Measurements from ENCODE around the gene TPX2. TPM values are rescaled to one million over a fixed set of nuclear protein-coding genes. Genes with fewer than 3 reads are reported as not detected.

TPX2 gene
- total RNA-seq, 1 experiment from 2014 or later, result 248 TPM

DNA sequence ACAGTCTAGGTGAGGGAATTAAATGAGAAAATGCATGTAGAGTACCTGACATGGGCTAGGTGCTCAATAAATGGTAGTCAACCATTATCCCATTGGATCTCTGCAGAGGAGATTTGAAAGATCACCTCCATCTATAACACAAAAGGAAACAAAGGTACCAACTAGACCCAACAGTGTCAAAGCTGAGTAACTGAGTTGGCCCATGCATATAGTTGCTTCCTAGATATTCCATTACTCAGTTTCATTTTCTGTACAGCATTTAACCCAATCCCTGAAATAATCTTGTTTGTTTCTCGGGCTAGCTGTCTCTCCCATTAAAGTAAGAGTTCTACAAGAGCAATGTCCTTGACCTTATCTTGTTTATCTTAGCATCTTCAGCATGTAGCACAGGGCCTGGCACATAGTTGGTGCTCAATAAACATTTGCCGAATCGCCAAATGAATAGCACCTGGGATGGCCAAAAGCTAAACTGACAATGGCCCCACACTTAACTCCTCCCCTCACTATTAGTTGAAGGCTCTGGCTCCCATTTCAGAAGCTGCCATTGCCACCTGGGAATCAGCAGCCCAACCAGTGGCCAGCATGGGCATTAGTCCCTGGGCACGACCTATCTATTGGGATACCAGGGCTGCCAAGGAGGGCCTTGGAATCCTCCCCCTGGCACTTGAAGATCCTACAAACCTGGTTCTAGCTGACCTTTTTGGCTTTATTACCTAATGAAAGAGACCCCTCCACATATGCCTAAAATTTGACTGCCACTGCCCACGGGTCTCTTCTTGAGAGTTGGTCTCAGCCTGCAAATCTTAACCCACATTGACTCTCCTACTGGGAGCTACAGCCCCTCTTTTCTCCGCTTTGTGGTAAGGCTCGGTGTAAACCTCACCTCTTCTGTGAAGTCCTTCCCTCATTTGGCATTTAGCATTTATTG lies 39.0 kb upstream of the TPX2 start:
- no peak for DNase-seq (ENCODE audit: low read depth, low spot score)
- no peaks in the 10 kb centered on the region for H3K9me3 ChIP-seq (ENCODE audit: control insufficient read depth, insufficient read depth, low read depth, low read length)
- peaks cover 4% of the 10 kb centered on the region; the same call in 1 of the 2 replicates for H3K36me3 ChIP-seq (ENCODE audit: control insufficient read depth, insufficient read depth, low read length)
- no TSS peak for BruUV-seq (replicated peaks)
- in situ Hi-C loops (cut with HindIII; ENCODE audit: low pct_unique_long_range_greater_than_20kb, low sequenced_read_pairs), result no loop called here
- intact Hi-C loops (cut with micrococcal nuclease; ENCODE audit: unreplicated experiment), result no loop called here
- peaks cover 38% of the 10 kb centered on the region for H3K4me1 ChIP-seq (ENCODE audit: control insufficient read depth, insufficient read depth, low read length)
- TF ChIP-seq SIN3A (IDR thresholded peaks at IDR 0.05; ENCODE audit: borderline replicate concordance, insufficient read depth, low read depth, low read length) (no peak), POLR2AphosphoS5 (IDR thresholded peaks at IDR 0.05; ENCODE audit: low read depth, low read length) (no peak), TCF7L2 (IDR thresholded peaks at IDR 0.05; ENCODE audit: low read depth, low read length) (no peak)
- TF ChIP-seq, protein P1, sequence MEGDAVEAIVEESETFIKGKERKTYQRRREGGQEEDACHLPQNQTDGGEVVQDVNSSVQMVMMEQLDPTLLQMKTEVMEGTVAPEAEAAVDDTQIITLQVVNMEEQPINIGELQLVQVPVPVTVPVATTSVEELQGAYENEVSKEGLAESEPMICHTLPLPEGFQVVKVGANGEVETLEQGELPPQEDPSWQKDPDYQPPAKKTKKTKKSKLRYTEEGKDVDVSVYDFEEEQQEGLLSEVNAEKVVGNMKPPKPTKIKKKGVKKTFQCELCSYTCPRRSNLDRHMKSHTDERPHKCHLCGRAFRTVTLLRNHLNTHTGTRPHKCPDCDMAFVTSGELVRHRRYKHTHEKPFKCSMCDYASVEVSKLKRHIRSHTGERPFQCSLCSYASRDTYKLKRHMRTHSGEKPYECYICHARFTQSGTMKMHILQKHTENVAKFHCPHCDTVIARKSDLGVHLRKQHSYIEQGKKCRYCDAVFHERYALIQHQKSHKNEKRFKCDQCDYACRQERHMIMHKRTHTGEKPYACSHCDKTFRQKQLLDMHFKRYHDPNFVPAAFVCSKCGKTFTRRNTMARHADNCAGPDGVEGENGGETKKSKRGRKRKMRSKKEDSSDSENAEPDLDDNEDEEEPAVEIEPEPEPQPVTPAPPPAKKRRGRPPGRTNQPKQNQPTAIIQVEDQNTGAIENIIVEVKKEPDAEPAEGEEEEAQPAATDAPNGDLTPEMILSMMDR (IDR thresholded peaks at IDR 0.05), result no peak
- TF ChIP-seq, protein P2, sequence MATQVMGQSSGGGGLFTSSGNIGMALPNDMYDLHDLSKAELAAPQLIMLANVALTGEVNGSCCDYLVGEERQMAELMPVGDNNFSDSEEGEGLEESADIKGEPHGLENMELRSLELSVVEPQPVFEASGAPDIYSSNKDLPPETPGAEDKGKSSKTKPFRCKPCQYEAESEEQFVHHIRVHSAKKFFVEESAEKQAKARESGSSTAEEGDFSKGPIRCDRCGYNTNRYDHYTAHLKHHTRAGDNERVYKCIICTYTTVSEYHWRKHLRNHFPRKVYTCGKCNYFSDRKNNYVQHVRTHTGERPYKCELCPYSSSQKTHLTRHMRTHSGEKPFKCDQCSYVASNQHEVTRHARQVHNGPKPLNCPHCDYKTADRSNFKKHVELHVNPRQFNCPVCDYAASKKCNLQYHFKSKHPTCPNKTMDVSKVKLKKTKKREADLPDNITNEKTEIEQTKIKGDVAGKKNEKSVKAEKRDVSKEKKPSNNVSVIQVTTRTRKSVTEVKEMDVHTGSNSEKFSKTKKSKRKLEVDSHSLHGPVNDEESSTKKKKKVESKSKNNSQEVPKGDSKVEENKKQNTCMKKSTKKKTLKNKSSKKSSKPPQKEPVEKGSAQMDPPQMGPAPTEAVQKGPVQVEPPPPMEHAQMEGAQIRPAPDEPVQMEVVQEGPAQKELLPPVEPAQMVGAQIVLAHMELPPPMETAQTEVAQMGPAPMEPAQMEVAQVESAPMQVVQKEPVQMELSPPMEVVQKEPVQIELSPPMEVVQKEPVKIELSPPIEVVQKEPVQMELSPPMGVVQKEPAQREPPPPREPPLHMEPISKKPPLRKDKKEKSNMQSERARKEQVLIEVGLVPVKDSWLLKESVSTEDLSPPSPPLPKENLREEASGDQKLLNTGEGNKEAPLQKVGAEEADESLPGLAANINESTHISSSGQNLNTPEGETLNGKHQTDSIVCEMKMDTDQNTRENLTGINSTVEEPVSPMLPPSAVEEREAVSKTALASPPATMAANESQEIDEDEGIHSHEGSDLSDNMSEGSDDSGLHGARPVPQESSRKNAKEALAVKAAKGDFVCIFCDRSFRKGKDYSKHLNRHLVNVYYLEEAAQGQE (IDR thresholded peaks at IDR 0.05; ENCODE audit: insufficient read depth in 1 of 2, low read depth in 2 of 2, low read length in 1 of 2), result no peak
- no peaks in the 10 kb centered on the region for H3K27me3 ChIP-seq (ENCODE audit: control insufficient read depth, insufficient read depth, low read length)
- no peak for ATAC-seq
- ChIA-PET CTCF (interaction anchor here (0.5 to 2.1 kb wide), 3 partner anchors 24 to 143 kb away, joined by 3 to 9 read pairs (median 6); no protein-coding TSS in a partner anchor), POLR2A (interaction anchor here (0.7 to 1.1 kb wide), 2 partner anchors 9 to 23 kb away, joined by 3 read pairs; no protein-coding TSS in a partner anchor)
- no peak overlapping the region for H3K4me3 ChIP-seq (ENCODE audit: low read depth in 2 of 2, low read length in 2 of 2)
- peak overlapping the region; percentile 71 for H3K27ac ChIP-seq (ENCODE audit: low read length)

DNA sequence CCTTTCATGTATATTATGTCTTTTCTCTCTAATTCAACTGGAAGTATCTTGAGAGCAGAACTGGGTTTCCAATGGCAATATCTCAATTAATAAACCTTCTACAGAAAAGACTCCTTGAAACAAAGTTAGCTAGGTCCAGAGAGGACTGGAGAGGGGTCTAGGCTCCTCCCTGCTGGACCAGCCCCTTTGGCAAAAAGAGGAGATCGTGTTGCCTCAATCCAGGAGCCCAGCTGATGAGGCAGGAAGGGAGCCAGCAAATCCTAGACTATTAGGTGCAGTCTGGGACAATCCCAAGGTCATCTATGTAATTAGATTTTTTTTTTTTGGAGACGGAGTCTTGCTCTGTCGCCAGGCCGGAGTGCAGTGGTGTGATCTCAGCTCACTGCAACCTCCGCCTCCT lies 38.3 kb upstream of the TPX2 start:
- DNase-seq (ENCODE audit: low read depth, low spot score), result no peak
- Histone ChIP-seq H3K27ac (ENCODE audit: low read length) (peak overlapping the region; percentile 71), H3K4me1 (ENCODE audit: control insufficient read depth, insufficient read depth, low read length) (peaks cover 39% of the 10 kb centered on the region), H3K36me3 (ENCODE audit: control insufficient read depth, insufficient read depth, low read length) (peaks cover 4% of the 10 kb centered on the region; the same call in 1 of the 2 replicates), H3K27me3 (ENCODE audit: control insufficient read depth, insufficient read depth, low read length) (no peaks in the 10 kb centered on the region), H3K9me3 (ENCODE audit: control insufficient read depth, insufficient read depth, low read depth, low read length) (no peaks in the 10 kb centered on the region), H3K4me3 (ENCODE audit: low read depth in 2 of 2, low read length in 2 of 2) (no peak overlapping the region)
- CTCF ChIA-PET, result no interaction called here
- intact Hi-C loops (cut with micrococcal nuclease; ENCODE audit: unreplicated experiment) (no loop called here), in situ Hi-C loops (cut with HindIII; ENCODE audit: low pct_unique_long_range_greater_than_20kb, low sequenced_read_pairs) (no loop called here)
- TF ChIP-seq POLR2AphosphoS5 (IDR thresholded peaks at IDR 0.05; ENCODE audit: low read depth, low read length) (no peak), TCF7L2 (IDR thresholded peaks at IDR 0.05; ENCODE audit: low read depth, low read length) (no peak), SIN3A (IDR thresholded peaks at IDR 0.05; ENCODE audit: borderline replicate concordance, insufficient read depth, low read depth, low read length) (no peak)
- TF ChIP-seq, protein P1 (IDR thresholded peaks at IDR 0.05), result no peak
- TF ChIP-seq, protein P2 (IDR thresholded peaks at IDR 0.05; ENCODE audit: insufficient read depth in 1 of 2, low read depth in 2 of 2, low read length in 1 of 2), result no peak
- no peak for ATAC-seq
- BruUV-seq (replicated peaks), result no TSS peak
- POLR2A ChIA-PET, result no interaction called here

Measured in Panc1 (cell line).